Stimulated activated CD4-positive, alpha-beta T cell treated with anti-CD3 and anti-CD28 coated beads, Interleukin-12 subunit alpha, Interleukin-12 subunit beta, amount 100 ng/mL, for 24 hours (primary cell): Measurements from ENCODE around the gene ADAP2.
A peak's percentile ranks its signal among the peaks of the same experiment; 100 is the strongest.
"Not testable (repeated sequence)": the region's sequence is repeated elsewhere in the genome, so short reads cannot be mapped to it uniquely, and the experiment has no call there.

Experiments used
- DNase-seq, 2 experiments: peaks; one replicate each; pipeline ENCODE4 v3.0.0-alpha.2; 2020; ENCODE audit warnings: low read depth in 2 of 2

ADAP2 gene, protein sequence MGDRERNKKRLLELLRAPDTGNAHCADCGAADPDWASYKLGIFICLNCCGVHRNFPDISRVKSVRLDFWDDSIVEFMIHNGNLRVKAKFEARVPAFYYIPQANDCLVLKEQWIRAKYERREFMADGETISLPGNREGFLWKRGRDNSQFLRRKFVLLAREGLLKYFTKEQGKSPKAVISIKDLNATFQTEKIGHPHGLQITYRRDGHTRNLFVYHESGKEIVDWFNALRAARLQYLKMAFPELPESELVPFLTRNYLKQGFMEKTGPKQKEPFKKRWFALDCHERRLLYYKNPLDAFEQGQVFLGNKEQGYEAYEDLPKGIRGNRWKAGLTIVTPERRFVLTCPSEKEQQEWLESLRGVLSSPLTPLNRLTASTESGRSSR

GRCh38 chr17:30921544-30922196 is at the start of gene ADAP2:
Gene ADAP2, plus strand, starts transcription at chr17:30921945. Its CDS starts 70 bp downstream, at chr17:30922015.
- DNase-seq = no peak

- DNase-seq = no peak
These were observed 35.6 kb upstream of the ADAP2 start for GRCh38 chr17:30886187-30886586.

DNA sequence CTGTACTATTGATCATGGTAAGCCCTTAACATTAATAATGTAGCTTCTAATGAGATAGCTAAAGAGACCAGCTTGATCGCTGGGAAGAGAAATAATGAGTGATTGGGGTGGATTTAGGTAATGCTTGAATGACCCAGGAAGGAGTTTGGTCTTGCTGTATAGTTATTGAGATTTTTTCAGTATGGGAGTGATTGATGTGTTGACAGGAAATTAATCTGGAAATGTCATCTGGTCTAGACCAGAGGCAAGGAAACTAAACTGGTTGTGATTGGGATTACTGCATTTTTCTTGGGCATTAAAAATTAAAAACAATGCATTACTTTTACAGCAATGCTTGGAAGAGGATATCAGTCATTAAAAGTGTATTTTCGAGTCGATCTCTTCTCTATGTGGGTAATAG is 27.5 kb upstream of the ADAP2 start:
- DNase-seq = no peak

- no peak for DNase-seq
These were observed 24.4 kb upstream of the ADAP2 start for GRCh38 chr17:30897311-30897710.

GRCh38 chr17:30905742-30906100 is 16.0 kb upstream of the ADAP2 start:
- no peak for DNase-seq

GRCh38 chr17:30906101-30906911 is 15.4 kb upstream of the ADAP2 start, which contains the start of gene TEFM:
Gene TEFM, minus strand, starts transcription at chr17:30906238. Its CDS starts 40 bp downstream, at chr17:30906198.
- peak; percentile 85 to 88 for DNase-seq

DNA sequence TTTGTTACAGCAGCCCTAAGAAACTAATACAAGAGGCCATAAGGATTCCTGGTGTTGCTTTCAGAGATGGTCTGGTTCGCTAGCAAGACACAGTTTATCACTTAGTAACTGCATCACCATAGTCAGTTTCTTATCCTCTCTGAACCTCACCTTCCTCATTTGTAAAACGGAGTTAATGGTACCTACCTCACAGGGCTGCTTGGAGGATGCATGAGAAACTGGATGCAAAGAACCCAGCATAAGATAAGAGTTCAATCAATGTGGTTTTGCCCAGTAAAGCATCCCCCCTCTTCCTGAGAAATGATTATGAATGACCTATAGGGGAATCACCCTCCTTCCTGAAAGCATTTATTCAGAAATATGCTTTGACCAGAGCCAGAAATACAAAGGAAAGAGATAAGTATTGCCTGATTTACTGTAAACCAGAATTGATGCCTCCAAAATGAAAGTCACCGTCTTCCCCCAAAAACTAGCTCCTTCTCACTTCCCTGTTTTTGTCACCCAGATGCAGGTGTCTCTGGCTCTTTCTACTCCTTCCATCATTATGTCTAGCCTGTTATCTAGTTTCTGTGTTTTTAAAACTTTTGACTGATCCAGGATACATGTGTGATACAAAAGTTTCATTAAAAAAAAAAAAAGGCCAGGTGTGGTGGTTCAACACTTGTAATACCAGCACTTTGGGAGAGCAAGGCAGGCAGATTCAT is 12.9 kb upstream of the ADAP2 start:
- no peak for DNase-seq

GRCh38 chr17:30910151-30910550 is 11.6 kb upstream of the ADAP2 start:
- not testable (repeated sequence) for DNase-seq

DNA sequence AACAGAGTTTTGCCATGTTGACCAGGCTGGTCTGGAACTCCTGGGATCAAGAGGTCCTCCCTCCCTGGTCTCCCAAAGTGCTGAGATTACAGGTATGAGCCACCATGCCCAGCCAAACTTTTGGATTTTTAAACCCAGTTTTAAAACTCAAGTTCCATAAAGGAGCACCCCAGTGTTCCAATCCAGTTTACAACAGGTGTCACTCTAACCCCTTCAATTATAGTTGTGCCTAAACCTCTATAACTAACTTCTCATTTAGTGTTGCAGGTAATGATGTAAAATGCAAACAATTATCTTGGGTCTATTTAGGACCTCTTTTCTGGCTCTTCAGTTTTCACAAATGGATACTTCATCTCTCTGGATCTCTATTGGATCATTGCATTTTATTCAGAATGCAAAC is 7.8 kb upstream of the ADAP2 start:
- no peak for DNase-seq

GRCh38 chr17:30915833-30916611 is 5.7 kb upstream of the ADAP2 start:
- no peak for DNase-seq

DNA sequence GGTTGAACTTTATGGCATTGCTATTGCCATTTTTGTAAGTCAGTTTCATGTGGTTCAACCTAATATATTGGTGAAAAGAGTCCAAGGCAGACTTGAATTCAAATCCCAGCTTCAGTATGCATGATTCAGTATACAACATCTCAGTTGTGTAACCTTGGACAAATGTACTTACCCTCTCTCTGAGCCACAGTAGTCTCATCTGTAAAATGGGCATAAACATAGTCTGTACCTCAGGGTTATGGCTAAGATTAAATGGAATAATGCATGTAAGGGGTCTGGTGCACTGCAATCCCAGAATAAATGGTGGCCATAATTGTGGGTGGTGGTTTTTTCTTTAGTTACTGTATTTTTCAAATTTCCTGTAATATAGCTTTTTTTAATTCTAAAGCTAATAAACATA is 4.7 kb upstream of the ADAP2 start:
- DNase-seq = no peak

GRCh38 chr17:30920282-30920681 is 1.5 kb upstream of the ADAP2 start:
- no peak for DNase-seq

DNA sequence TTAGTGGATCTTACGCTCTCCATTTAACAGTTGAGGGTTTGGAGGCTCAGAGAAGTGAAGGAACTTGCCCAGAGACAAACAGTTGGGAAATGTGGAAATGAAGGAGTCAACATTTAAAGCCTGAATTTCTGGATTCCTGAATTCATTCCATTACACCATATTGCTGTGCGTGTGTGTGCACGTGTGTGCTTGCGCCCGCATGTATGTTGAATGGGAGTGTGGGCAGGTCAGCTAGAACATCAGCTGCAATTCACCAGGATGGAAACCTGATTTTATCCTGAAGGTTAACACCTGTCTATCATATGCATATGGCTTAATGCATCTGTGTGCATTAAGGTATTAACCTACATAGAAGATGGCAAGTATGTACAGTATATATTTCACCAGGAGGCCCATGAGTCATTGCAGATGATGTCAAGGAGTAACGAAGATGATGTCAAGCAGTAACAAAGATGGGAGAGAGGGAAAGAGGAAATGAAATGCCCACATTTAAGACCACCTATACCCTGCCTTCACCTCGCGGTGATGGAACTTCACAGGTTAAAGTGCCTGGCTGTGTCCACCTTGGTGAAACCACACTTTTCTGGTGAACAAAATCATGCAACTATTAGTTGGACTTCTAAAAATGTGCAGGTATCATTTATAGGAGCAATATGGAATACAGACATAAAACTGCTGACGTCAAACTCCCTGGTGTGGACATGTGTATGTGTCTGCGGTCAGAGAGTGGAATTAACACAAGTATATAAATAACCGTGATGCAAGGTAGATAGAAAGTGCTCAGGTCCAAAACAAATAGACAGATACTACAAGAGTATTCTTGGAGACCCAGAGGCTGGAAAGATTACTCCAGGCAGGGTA is 832 bp upstream of the ADAP2 start:
- no peak for DNase-seq

GRCh38 chr17:30922235-30923030 is 688 bp downstream of the ADAP2 start:
- DNase-seq = no peak

- DNase-seq = no peak
These were observed 2.6 kb downstream of the ADAP2 start for GRCh38 chr17:30924341-30924740.

DNA sequence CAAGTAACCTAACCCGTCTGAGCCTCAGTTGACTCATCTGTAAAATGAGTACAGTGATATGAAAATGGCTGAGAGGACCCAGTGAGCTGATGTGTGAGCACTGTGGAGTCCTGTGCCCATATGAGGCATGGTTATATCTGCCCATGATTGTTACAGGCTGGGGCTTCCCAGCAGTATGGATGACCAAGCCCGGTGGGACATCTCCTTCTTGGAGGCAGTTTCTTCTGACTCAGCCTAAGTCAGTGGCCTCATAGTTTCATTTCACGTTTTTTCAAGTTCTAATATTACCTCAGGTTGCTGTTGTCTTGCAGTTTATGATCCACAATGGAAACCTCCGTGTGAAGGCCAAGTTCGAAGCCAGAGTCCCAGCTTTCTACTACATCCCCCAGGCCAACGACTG is 4.8 kb downstream of the ADAP2 start:
- no peak for DNase-seq

DNA sequence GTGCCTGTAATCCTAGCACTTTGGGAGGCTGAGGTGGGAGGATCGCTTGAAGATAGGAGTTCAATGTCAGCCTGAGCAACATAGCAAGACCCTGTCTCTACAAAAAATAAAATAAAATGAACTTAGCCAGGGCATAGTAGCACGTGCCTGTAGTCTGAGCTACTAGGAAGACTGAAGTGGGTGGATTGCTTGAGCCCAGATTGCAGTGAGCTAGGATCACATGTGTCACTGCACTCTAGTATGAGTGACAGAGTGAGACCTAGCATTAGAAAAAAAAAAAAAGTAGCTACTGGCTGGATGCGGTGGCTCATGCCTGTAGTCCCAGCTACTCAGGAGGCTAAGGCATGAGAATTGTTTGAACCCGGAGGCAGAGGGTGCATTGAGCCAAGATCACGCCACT is 6.0 kb downstream of the ADAP2 start:
- no peak for DNase-seq

GRCh38 chr17:30928584-30928983 is 6.8 kb downstream of the ADAP2 start:
- DNase-seq = no peak

- no peak for DNase-seq
These were observed 7.4 kb downstream of the ADAP2 start for GRCh38 chr17:30929081-30929633.
